ENCODE data around the gene KCNH1.

The KCNH1 gene

DNA sequence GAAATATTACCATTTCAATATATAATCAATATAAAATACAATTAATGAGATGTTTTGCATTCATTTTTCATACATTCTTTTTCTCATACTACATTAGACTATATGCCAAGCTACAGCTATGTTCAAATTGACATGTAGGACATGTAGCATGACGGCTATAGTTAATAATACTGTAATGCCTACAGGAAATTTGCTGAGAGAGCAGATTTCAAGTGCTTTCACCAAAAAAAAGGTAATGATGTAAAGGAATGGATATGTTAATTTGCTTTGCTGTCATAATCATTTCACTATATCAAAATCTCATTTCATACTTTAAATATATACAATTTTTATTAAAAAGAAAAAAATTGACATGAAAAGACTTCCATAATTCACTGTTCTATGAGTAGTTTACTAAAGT lies 215.1 kb downstream of the KCNH1 start:
- no peak for DNase-seq (ENCODE audit: low spot score)

GRCh38 chr1:210917560-210918169 lies 216.3 kb downstream of the KCNH1 start:
- DNase-seq (ENCODE audit: low spot score), result no peak

GRCh38 chr1:210916548-210916947 lies 217.4 kb downstream of the KCNH1 start:
- no peak for DNase-seq (ENCODE audit: low spot score)

- DNase-seq (ENCODE audit: low spot score), result no peak
Observed at GRCh38 chr1:210915890-210916507, 217.9 kb downstream of the KCNH1 start.

- DNase-seq (ENCODE audit: low spot score), result no peak
Observed at GRCh38 chr1:210912752-210913151, 221.2 kb downstream of the KCNH1 start.

DNA sequence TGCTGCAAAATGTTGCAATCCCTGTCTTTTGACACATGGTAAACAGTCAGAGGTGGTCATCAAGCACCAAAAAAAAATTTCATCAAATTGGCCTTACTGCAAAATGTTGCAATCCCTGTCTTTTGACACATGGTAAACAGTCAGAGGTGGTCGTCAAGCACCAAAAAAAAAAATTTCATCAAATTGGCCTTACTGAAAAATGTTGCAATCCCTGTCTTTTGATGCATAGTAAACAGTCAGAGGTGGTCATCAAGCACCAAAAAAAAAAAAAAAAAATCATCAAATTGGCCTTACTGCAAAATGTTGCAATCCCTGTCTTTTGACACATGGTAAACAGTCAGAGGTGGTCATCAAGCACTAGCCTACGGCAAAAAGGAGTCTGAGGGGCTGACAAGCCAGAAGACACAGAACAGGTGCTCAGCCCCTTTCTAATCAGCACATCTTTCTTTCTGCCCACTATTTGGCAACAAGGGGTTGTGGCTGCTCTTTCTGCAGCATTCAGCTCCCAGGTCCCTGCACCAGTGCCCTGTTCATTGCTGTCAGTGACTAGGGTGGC lies 223.8 kb downstream of the KCNH1 start:
- no peak for DNase-seq (ENCODE audit: low spot score)

DNA sequence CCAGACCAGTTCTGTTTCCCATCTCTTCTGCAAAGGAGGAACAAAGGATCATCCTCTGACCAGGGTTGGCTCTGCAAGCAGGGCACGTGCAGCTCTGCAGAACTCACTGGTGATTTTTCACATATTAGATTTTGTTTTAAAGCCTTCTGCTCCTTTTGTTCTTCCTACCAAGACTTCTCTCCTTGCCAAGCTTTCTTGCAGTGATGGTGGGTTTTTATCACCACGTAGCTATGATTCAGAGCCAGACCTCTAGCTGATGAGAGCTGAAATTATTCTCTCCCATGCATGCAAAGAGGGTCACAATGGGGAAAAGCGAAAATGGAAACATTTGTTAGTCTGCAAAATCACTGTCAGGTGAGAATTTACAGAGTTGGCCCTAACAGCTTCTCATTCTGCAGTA lies 225.2 kb downstream of the KCNH1 start:
- no peak for DNase-seq (ENCODE audit: low spot score)

DNA sequence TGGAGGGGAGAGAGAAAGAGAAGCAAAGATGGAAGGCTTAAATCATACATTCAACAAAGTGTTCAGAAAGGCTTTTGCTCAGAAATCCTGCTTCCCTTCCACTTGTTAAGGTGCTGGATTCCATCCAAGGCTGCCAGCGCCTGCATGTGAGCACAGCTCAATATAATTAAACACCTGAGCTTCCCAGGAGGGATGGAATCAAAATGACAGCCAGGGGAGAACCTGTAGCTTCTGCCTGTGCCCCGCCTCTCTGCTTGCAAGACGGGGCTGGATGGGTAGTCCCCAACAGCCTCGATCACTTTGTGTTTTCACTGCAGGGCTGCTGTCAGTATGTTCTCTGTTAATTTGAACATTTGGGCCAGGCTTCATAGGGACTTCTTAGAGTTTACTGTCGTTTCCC lies 225.7 kb downstream of the KCNH1 start:
- no peak for DNase-seq (ENCODE audit: low spot score)

DNA sequence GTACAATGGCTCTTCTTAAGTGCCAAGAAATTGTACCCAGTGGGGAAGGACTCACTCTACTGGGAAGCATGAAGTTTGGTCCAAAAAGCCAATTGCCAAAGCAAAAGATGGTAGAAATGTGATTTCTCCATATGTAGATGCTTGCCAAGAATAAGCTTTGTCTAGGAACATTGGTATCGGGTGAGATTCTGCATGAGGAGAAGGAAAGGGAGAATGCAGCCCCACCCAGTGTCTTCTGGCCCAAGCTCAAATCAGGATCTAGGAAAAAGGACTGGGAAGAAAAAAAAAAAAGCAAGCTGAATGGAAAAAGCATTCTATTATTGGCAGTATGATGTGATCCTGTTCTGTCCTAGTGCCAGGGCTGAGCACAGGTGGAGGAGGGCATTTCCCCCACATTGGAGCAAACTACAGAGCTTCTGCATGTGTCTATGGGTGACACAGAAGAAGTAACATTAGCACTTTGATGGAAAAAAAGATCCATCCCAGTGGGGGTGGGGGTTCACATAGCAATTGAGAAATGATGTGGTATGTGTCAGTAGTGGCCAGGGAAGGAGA lies 226.6 kb downstream of the KCNH1 start:
- DNase-seq (ENCODE audit: low spot score), result no peak

- no peak for DNase-seq (ENCODE audit: low spot score)
Observed at GRCh38 chr1:210905944-210906453, 227.9 kb downstream of the KCNH1 start.

- no peak for DNase-seq (ENCODE audit: low spot score)
Observed at GRCh38 chr1:210905365-210905904, 228.5 kb downstream of the KCNH1 start.

DNA sequence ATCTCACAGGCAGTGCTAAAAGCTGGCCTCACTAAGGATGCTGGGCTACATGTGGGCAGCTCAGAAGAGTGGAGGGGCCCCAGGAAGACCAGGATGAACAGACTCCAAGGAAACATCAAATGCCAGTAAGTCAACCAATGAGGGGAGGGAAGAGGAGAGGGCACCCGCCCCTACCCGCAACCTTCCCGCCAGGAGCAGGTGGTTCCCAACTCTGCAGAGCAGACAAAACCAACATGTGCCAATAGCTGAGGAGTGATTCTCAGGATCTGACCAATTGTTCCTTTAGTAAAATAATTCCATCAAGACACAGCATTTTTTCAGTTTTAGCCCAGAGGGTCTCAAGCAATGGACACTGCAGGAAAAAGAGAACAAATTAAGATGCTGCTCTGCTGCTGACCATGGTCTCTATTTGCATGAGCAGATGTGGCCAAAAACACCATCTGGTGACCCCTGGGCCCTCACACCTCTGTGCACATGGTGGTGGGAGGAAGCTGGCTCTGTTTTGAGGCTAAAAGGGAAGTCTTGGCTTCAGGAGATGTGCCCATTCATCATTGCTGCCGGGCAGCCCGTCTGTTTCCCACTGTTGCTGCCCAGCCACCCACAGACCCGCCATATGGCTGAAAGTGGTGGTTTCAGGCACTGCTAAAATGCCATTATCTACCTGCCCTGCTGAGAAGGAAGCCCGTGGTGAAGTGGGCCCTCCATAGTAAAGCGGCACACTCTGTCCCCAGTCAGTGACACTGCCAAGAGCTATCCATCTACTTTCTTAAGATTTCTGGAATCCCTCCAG lies 231.8 kb downstream of the KCNH1 start:
- no peak for DNase-seq (ENCODE audit: low spot score)

DNA sequence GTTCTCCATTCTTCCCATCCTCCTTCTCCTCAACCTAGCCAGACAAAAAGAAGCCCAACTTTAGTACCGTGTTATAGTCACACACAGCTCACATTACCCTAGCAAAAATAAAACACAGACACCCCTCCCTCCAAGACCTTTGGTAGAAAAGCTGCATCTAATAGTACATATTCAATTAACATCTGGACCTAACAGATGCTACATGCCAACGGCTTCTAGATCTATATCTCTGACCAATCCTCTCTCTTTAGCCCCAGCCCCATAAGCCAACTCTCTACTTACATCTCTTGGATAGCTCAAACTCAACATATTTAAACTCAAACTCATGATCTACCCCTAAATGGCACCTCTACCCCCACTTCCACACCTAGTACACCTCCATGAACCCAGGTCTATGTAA lies 233.1 kb downstream of the KCNH1 start:
- no peak for DNase-seq (ENCODE audit: low spot score)

DNA sequence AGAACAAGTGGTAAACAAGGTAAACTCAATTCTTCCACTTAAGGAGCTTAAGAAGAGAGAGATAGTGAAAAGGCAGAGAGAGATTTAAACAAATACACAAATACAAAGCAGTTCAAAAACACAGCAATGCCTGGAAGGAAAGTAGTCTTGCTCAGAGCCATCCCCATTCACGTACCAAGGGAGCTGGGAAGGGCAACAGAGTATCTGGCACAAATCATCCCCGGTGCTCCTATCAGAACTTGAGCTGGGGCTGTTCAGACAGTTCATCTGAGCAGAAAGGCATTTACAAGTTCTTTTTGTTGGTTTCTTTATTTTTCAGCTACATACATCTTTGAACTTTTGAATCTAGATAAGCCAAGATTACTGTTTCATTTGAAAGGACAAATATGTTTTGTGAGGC lies 233.9 kb downstream of the KCNH1 start:
- no peak for DNase-seq (ENCODE audit: low spot score)

GRCh38 chr1:210899676-210900075 lies 234.3 kb downstream of the KCNH1 start:
- no peak for DNase-seq (ENCODE audit: low spot score)

GRCh38 chr1:210898473-210898872 lies 235.5 kb downstream of the KCNH1 start:
- DNase-seq (ENCODE audit: low spot score), result no peak

- DNase-seq (ENCODE audit: low spot score), result no peak
Observed at GRCh38 chr1:210883821-210884220, 250.1 kb downstream of the KCNH1 start.

DNA sequence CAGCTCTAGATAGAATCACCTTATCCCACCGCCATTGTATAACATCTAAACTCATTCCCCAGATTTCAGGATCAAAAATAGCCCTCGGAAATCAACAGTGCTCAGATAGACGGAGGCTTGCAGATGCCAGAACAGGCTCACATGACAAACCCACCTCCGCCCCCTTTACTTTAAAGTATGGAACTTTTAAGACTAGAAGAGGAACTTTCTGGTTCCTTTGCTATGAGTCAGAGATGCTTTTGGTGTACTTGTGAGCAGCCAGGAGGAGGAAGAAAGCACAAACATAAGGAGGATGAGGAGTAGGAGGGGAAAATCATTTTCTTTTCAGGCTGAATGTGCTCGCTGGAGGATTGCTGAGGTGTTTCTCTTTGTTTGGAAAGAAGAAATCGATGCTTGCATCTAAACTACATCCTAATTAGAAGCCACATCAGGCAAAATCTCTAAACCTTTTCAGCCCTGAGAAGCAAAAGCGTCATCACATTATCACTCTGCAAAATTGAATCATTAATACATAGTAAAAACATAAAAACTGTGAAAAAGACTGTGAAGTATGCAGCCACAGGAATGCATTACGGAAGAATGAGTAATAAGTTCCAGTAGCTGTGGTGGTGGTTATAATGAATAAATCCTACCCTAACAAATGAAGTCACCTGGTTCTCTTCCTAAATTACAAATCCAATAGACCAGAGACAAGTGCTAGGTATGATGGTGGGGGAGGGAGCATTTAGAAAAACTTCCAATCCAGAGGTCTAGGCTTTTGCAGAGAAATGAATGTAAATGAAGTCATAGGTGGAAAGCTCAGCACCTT lies 251.3 kb downstream of the KCNH1 start:
- DNase-seq (ENCODE audit: low spot score), result no peak

DNA sequence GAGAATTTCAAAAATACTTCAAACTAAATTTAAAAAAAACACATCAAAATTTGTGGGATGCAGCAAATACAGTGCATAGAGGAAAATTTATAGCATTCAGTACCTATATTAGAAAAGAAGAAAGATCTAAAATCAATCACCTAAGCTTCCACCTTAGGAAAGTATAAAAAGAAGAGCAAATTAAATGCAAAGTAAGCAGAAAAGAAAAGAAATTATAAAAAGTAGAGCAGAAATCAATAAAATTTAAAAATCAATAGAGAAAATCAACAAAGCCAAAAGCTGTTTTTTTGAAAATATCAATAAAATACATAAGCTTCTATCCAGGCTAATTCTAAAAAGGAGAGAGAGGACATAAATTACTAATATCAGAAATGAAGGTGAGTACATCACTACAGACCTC lies 255.4 kb downstream of the KCNH1 start:
- DNase-seq (ENCODE audit: low spot score), result no peak

DNA sequence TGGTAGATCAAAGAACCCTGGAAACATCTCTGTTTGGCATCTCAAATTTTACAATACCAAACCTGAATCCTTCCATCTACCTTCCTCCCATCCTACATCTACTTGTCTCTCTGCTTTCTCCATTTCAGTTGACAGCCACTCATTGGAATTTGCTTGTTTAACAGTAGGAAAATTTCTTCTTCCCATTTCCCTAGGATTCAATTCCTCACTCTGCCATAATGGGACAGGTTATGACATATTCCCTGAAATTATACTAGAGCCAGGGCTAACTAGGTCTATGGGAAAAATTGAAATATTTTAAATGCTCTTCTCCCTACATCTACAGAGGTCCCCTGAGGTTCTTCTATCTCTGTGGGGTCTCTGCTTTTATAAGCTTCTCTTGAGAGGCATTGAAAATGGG lies 257.7 kb downstream of the KCNH1 start:
- no peak for DNase-seq (ENCODE audit: low spot score)

DNA sequence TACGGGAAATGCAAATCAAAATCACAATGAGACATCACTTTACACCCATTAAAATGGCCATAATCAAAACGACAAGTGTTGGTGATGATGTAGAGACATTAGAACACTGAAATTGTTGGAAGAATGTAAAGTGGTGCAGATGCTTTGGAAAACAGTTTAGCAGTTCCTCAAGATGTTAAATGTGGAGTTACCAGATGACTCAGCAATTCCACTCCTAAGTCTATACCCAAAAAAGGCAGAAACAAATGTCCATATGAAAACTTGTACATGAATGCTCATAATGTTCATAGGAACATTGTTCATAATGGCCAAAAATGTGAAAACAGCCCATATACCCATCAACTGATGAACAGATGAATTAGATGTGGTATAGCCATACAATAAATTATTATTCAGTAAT lies 267.4 kb downstream of the KCNH1 start:
- no peak for DNase-seq (ENCODE audit: low spot score)

Measured in hematopoietic multipotent progenitor cell treated with erythropoietin and hydrocortisone succinate and interleukin-3 and kit ligand, for 17 days (in vitro differentiated cells).